ENCODE results near the gene SMIM29.
A peak's percentile ranks its signal among the peaks of the same experiment; 100 is the strongest.

The SMIM29 gene

DNA sequence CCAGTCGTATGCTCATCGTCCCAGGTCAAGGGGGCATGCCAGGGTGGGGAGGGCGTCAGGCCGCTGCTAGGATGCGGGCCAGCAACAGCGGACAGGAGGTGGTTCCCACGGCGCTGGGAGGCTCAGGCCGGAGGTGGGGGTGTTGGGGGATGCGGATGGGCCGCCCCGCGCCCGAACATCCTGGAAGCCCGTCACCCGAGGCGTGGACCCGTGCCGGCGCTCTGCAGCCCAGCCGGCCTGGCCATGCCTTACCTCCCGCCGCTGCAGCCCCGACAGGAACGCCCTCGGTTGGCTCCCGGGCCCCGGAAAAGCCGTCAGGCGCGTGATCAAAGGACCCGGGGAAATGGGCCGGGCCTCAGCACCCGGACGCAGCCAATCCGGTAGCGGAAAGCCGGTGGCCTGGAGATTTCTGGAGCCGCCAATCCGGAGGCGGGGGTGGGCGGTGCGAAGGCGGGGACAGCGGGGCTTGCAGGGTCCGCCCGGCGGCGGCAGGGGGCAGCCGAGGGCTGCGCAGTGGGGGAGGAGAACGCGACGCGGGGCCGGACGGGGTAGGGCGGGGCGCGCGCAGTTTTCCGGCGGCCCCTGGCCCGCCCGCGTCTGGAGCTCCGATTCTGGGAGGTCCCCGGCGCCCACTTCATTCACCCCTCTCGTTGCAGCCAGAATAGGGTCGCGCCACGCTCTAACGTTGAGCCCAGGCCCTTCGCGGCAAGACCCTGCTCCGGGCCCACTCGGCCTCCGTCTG lies at the start of gene SMIM29:
Gene SMIM29, minus strand, starts transcription at position 280 of the 742 bp plus-strand sequence. CDS start 1,215 bp downstream, outside the sequence.
- Histone ChIP-seq H3K27me3 (replicated peaks; ENCODE audit: control insufficient read depth, insufficient read depth, low read length) (no peaks in the 10 kb centered on the region), H3K36me3 (ENCODE audit: control insufficient read depth, insufficient read depth, low read length) (peaks cover 5% of the 10 kb centered on the region), H3K4me3 (replicated peaks; ENCODE audit: low read depth, low read length) (peak within 1 kb of the TSS; percentile 89)
- DNase-seq (ENCODE audit: extremely low read depth, insufficient read length): peak; percentile 95
- TF ChIP-seq, protein P1, sequence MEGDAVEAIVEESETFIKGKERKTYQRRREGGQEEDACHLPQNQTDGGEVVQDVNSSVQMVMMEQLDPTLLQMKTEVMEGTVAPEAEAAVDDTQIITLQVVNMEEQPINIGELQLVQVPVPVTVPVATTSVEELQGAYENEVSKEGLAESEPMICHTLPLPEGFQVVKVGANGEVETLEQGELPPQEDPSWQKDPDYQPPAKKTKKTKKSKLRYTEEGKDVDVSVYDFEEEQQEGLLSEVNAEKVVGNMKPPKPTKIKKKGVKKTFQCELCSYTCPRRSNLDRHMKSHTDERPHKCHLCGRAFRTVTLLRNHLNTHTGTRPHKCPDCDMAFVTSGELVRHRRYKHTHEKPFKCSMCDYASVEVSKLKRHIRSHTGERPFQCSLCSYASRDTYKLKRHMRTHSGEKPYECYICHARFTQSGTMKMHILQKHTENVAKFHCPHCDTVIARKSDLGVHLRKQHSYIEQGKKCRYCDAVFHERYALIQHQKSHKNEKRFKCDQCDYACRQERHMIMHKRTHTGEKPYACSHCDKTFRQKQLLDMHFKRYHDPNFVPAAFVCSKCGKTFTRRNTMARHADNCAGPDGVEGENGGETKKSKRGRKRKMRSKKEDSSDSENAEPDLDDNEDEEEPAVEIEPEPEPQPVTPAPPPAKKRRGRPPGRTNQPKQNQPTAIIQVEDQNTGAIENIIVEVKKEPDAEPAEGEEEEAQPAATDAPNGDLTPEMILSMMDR (IDR thresholded peaks at IDR 0.05; ENCODE audit: insufficient read depth, low read length, poor library complexity, severe bottlenecking): peak; percentile 69

DNA sequence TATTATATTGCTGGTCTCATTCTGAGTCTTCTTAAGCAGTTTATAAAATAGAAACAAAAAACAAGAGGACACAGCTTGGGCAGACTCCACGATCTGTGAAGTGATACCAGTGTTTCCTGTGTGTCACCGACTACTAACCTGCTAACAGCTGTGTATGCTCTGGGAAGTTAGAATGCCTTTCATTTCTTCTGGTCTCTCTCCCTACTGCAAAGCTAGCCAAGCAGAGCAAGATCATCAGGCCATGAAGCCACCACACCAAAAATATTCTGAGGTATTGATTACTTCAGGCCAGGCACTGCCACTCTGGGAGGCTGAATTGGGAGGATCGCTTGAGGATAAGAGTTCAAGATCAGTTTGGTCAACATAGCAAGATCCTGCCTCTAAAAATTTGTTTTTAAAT lies 46.9 kb upstream of the SMIM29 start:
- TF ChIP-seq, protein P1 (IDR thresholded peaks at IDR 0.05; ENCODE audit: insufficient read depth, low read length, poor library complexity, severe bottlenecking): no peak
- no peaks in the 10 kb centered on the region for H3K27me3 ChIP-seq (replicated peaks; ENCODE audit: control insufficient read depth, insufficient read depth, low read length)
- peak overlapping the region; percentile 20 for H3K4me3 ChIP-seq (replicated peaks; ENCODE audit: low read depth, low read length)
- peaks cover 5% of the 10 kb centered on the region for H3K36me3 ChIP-seq (ENCODE audit: control insufficient read depth, insufficient read depth, low read length)
- peak; percentile 61 for DNase-seq (ENCODE audit: extremely low read depth, insufficient read length)

DNA sequence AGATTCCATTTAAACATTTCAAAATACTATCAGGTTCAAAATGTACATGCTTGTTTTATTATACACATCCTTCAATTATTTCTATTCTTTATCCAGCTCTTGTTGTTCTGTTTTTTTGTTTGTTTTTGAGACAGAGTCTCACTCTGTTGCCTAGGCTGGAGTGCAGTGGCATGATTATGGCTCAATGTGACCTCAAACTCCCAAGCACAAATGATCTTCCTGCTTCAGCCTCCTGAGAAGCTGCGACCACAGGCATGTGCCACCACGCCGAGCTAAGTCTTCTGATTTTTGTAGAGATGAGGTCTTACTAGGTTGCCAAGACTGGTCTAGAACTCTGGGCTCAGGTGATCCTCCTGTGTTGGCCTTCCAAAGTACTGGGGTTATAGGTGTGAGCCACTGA lies 44.1 kb upstream of the SMIM29 start:
- TF ChIP-seq, protein P1 (IDR thresholded peaks at IDR 0.05; ENCODE audit: insufficient read depth, low read length, poor library complexity, severe bottlenecking): no peak
- peaks cover 5% of the 10 kb centered on the region for H3K36me3 ChIP-seq (ENCODE audit: control insufficient read depth, insufficient read depth, low read length)

DNA sequence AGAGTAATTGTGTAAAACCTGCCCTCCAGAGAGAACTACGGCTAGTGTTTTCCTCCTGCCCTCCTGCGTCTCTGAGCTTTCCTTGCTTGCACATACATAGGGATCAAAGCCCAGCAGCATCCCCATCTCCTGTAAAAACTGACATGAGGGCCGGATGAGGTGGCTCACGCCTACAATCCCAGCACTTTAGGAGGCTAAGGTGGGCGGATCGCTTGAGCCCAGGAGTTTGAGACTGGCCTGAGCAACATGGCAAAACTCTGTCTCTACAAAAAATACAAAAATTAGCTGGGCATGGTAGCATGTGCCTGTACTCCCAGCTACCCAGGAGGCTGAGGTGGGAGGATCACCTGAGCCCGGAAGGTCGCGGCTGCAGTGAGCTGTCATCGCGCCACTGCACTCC lies 40.3 kb upstream of the SMIM29 start:
- TF ChIP-seq, protein P1 (IDR thresholded peaks at IDR 0.05; ENCODE audit: insufficient read depth, low read length, poor library complexity, severe bottlenecking): no peak
- Histone ChIP-seq H3K27me3 (replicated peaks; ENCODE audit: control insufficient read depth, insufficient read depth, low read length) (no peaks in the 10 kb centered on the region), H3K4me3 (replicated peaks; ENCODE audit: low read depth, low read length) (no peak overlapping the region), H3K36me3 (ENCODE audit: control insufficient read depth, insufficient read depth, low read length) (peaks cover 7% of the 10 kb centered on the region)
- no peak for DNase-seq (ENCODE audit: extremely low read depth, insufficient read length)

More for the DNA sequence above, 44.1 kb upstream of the SMIM29 start:
- DNase-seq (ENCODE audit: extremely low read depth, insufficient read length): no peak
- Histone ChIP-seq H3K27me3 (replicated peaks; ENCODE audit: control insufficient read depth, insufficient read depth, low read length) (no peaks in the 10 kb centered on the region), H3K4me3 (replicated peaks; ENCODE audit: low read depth, low read length) (no peak overlapping the region)

DNA sequence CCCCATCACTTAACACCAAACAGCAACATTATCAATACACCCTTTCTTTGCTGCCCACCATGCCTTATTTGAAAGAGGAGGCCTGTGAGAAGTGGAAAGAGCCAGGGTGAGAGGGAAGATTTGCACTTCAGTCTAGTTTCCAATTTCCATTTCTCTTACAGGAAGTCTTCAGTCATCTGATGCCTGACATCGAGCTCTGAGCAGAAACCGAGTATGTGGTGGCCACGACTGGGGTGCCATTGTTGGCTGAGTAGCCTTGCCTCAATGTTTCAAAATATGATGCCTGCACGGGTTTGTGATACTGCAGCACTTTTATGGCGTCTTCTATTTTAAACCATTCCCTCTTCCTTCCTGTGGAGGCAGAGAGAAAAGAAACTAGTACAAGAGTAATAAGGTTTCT lies 39.8 kb upstream of the SMIM29 start:
- H3K27me3 ChIP-seq (replicated peaks; ENCODE audit: control insufficient read depth, insufficient read depth, low read length): no peaks in the 10 kb centered on the region
- H3K4me3 ChIP-seq (replicated peaks; ENCODE audit: low read depth, low read length): no peak overlapping the region
- DNase-seq (ENCODE audit: extremely low read depth, insufficient read length): no peak
- TF ChIP-seq, protein P1 (IDR thresholded peaks at IDR 0.05; ENCODE audit: insufficient read depth, low read length, poor library complexity, severe bottlenecking): no peak
- H3K36me3 ChIP-seq (ENCODE audit: control insufficient read depth, insufficient read depth, low read length): peaks cover 7% of the 10 kb centered on the region
